ENCODE results near the gene OR7A5. TPM values are rescaled to one million over a fixed set of nuclear protein-coding genes. Genes with fewer than 3 reads are reported as not detected.

The OR7A5 gene
- total and polyA plus RNA-seq, 2 of the 8 experiments (the other 6 are each of a cell fraction or from before 2014, with no cell fraction given) = not detected

DNA sequence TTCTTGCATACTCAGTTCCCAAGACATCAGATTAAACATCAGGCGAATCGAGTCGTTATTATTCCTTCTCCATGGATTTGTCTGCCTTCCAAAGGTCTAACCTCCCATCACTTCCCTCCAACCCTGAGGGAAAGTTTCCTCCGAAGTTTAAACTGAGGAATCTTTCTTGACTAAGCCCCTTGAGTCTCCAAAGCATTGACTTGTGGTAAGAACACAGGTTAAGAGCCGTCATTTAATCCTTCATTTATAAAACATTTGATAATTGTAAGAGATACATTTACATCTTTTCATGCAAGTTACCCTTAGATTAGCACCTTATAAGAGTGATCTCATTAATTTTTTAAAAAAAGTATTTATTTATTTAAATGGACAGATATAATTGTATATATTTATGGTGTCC lies 13.8 kb upstream of the OR7A5 start, which contains the start of gene OR7A10 (continued):
- TF ChIP-seq, protein P1, sequence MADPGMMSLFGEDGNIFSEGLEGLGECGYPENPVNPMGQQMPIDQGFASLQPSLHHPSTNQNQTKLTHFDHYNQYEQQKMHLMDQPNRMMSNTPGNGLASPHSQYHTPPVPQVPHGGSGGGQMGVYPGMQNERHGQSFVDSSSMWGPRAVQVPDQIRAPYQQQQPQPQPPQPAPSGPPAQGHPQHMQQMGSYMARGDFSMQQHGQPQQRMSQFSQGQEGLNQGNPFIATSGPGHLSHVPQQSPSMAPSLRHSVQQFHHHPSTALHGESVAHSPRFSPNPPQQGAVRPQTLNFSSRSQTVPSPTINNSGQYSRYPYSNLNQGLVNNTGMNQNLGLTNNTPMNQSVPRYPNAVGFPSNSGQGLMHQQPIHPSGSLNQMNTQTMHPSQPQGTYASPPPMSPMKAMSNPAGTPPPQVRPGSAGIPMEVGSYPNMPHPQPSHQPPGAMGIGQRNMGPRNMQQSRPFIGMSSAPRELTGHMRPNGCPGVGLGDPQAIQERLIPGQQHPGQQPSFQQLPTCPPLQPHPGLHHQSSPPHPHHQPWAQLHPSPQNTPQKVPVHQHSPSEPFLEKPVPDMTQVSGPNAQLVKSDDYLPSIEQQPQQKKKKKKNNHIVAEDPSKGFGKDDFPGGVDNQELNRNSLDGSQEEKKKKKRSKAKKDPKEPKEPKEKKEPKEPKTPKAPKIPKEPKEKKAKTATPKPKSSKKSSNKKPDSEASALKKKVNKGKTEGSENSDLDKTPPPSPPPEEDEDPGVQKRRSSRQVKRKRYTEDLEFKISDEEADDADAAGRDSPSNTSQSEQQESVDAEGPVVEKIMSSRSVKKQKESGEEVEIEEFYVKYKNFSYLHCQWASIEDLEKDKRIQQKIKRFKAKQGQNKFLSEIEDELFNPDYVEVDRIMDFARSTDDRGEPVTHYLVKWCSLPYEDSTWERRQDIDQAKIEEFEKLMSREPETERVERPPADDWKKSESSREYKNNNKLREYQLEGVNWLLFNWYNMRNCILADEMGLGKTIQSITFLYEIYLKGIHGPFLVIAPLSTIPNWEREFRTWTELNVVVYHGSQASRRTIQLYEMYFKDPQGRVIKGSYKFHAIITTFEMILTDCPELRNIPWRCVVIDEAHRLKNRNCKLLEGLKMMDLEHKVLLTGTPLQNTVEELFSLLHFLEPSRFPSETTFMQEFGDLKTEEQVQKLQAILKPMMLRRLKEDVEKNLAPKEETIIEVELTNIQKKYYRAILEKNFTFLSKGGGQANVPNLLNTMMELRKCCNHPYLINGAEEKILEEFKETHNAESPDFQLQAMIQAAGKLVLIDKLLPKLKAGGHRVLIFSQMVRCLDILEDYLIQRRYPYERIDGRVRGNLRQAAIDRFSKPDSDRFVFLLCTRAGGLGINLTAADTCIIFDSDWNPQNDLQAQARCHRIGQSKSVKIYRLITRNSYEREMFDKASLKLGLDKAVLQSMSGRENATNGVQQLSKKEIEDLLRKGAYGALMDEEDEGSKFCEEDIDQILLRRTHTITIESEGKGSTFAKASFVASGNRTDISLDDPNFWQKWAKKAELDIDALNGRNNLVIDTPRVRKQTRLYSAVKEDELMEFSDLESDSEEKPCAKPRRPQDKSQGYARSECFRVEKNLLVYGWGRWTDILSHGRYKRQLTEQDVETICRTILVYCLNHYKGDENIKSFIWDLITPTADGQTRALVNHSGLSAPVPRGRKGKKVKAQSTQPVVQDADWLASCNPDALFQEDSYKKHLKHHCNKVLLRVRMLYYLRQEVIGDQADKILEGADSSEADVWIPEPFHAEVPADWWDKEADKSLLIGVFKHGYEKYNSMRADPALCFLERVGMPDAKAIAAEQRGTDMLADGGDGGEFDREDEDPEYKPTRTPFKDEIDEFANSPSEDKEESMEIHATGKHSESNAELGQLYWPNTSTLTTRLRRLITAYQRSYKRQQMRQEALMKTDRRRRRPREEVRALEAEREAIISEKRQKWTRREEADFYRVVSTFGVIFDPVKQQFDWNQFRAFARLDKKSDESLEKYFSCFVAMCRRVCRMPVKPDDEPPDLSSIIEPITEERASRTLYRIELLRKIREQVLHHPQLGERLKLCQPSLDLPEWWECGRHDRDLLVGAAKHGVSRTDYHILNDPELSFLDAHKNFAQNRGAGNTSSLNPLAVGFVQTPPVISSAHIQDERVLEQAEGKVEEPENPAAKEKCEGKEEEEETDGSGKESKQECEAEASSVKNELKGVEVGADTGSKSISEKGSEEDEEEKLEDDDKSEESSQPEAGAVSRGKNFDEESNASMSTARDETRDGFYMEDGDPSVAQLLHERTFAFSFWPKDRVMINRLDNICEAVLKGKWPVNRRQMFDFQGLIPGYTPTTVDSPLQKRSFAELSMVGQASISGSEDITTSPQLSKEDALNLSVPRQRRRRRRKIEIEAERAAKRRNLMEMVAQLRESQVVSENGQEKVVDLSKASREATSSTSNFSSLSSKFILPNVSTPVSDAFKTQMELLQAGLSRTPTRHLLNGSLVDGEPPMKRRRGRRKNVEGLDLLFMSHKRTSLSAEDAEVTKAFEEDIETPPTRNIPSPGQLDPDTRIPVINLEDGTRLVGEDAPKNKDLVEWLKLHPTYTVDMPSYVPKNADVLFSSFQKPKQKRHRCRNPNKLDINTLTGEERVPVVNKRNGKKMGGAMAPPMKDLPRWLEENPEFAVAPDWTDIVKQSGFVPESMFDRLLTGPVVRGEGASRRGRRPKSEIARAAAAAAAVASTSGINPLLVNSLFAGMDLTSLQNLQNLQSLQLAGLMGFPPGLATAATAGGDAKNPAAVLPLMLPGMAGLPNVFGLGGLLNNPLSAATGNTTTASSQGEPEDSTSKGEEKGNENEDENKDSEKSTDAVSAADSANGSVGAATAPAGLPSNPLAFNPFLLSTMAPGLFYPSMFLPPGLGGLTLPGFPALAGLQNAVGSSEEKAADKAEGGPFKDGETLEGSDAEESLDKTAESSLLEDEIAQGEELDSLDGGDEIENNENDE (IDR thresholded peaks at IDR 0.05; ENCODE audit: insufficient replicate concordance, low read length) = no peak
- TF ChIP-seq NRF1 (IDR thresholded peaks at IDR 0.05; ENCODE audit: low read depth, low read length) = no peak
- TF ChIP-seq SP2 (IDR thresholded peaks at IDR 0.05; ENCODE audit: low read length) = no peak
- no peak for TF ChIP-seq RAD21 (IDR thresholded peaks at IDR 0.05 in 1 of 2, conservative IDR thresholded peaks at IDR 0.05 in 1 of 2; ENCODE audit: low read depth in 2 of 2, low read length in 2 of 2)
- TF ChIP-seq FOSL1 (IDR thresholded peaks at IDR 0.05; ENCODE audit: insufficient read depth, low read depth, low read length) = no peak
- no peak for TF ChIP-seq CBX5 (IDR thresholded peaks at IDR 0.05; ENCODE audit: low read depth, low read length)
- no peak for TF ChIP-seq HDAC6 (IDR thresholded peaks at IDR 0.05; ENCODE audit: low read depth, low read length)
- TF ChIP-seq CEBPB (IDR thresholded peaks at IDR 0.05; ENCODE audit: low read depth, low read length) = no peak
- TF ChIP-seq YY1 (IDR thresholded peaks at IDR 0.05; ENCODE audit: low read depth, low read length) = no peak
